GM12874 (cell line): Measurements from ENCODE around the gene SLC2A4RG.

Source experiments
- TF ChIP-seq, protein P1 (sequence below): IDR thresholded peaks from 2 replicates; pipeline ENCODE4 v1.5.1; 2011; ENCODE audit warnings: low read depth, mild to moderate bottlenecking, control low read depth, low read length, moderate library complexity; ENCODE audit not compliant: insufficient read depth

Gene SLC2A4RG

GRCh38 chr20:63759377-63759901 lies 19.9 kb downstream of the SLC2A4RG start:
- TF ChIP-seq, protein P1, sequence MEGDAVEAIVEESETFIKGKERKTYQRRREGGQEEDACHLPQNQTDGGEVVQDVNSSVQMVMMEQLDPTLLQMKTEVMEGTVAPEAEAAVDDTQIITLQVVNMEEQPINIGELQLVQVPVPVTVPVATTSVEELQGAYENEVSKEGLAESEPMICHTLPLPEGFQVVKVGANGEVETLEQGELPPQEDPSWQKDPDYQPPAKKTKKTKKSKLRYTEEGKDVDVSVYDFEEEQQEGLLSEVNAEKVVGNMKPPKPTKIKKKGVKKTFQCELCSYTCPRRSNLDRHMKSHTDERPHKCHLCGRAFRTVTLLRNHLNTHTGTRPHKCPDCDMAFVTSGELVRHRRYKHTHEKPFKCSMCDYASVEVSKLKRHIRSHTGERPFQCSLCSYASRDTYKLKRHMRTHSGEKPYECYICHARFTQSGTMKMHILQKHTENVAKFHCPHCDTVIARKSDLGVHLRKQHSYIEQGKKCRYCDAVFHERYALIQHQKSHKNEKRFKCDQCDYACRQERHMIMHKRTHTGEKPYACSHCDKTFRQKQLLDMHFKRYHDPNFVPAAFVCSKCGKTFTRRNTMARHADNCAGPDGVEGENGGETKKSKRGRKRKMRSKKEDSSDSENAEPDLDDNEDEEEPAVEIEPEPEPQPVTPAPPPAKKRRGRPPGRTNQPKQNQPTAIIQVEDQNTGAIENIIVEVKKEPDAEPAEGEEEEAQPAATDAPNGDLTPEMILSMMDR, result no peak

GRCh38 chr20:63765082-63765873 lies 25.7 kb downstream of the SLC2A4RG start:
- TF ChIP-seq, protein P1, result no peak

- TF ChIP-seq, protein P1, result no peak
Measured at GRCh38 chr20:63765902-63766301, 26.3 kb downstream of the SLC2A4RG start.

DNA sequence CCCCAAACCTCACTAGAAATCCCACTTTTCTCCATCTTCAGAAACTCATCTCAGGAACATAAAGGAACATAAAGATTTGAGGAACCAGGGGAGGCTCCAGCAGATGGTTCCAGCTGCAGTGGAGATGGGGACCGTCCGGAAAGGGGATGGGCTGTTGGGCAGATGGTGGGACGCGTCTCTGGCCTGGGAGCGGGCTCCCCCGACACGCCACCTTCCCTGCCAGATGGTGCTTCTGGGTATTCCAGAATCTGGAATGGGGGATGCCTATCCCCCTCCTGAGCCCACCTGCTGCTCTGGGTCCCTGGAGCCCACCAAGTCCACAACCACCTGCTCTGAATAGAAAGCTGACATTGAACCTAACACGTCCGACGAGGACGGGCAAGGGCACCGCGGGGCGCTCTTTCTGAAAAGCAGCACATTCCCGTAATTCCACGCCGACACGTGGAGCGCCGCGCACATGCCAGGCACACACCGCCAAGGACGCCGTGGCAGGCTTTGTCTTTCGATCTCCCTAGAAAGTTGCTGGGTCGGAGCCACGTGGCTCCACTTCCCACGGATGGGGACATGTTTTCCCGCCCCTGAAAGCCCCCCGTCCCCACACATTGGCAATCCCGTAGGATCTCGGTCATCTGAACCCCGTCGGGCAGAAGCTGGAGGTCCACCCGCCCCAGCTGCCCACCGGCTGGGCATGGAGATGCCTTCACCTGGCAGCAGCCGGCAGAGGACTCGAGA lies 27.3 kb downstream of the SLC2A4RG start:
- TF ChIP-seq, protein P1, result no peak

DNA sequence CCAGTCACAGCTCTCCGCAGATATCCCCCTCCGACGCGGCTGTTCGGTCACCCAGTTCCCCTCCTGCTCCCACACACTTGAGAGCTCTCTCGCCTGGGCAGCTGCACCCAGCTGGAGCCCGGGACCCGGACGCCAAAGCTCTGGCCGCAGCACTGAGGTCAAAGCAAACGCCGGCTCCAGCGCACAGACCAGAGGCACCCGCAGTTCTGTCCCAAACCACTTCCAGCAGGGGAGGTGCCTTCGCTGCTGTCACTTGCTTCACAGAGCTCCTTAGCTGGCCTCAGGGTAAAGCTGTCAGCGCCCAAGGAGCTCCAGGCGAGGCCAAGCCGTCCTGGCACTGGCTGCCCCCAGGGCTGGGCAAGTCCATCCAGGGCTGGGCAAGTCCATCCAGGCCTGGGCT lies 27.9 kb downstream of the SLC2A4RG start:
- TF ChIP-seq, protein P1, result no peak

DNA sequence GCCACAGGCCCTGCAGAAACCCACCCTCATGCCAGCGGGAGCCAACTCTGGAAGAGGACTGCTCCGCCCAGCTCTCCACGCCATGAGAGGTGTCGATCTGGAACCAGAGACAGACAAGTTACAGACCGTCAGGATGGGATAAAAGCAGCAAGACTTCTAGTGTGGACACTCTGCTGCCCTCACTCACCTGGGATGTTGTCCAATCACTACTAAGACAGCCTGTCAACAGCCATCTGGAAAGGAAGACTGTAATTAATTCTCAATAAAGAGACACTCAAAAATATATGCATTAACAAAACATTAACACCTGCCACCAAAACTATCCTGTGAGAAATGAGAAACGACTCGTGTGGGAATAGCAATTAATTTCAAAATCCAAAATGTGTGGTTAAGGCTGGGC lies 28.3 kb downstream of the SLC2A4RG start:
- TF ChIP-seq, protein P1, result no peak
